ENCODE measurements around the gene CNMD.

The CNMD gene

GRCh38 chr13:52665325-52665724, 74.3 kb downstream of the CNMD start:
- no peak overlapping the region for H3K4me3 ChIP-seq (ENCODE audit: low read depth, low read length)
- DNase-seq (ENCODE audit: low read depth) = peak; percentile 55
- TF ChIP-seq CTCF (conservative IDR thresholded peaks at IDR 0.05; ENCODE audit: low read depth, low read length) = peak; percentile 54

GRCh38 chr13:52664272-52664671, 75.3 kb downstream of the CNMD start:
- no peak for TF ChIP-seq CTCF (conservative IDR thresholded peaks at IDR 0.05; ENCODE audit: low read depth, low read length)
- no peak overlapping the region for H3K4me3 ChIP-seq (ENCODE audit: low read depth, low read length)
- no peak for DNase-seq (ENCODE audit: low read depth)

GRCh38 chr13:52659340-52659739, 80.3 kb downstream of the CNMD start:
- DNase-seq (ENCODE audit: low read depth) = no peak
- no peak for TF ChIP-seq CTCF (conservative IDR thresholded peaks at IDR 0.05; ENCODE audit: low read depth, low read length)
- no peak overlapping the region for H3K4me3 ChIP-seq (ENCODE audit: low read depth, low read length)
